Measurements from ENCODE around the gene HAX1. TPM values are rescaled to one million over a fixed set of nuclear protein-coding genes. Genes with fewer than 3 reads are reported as not detected.

HAX1 gene
- total and polyA plus RNA-seq, 2 experiments from 2014 or later = 73.2 to 92.0 TPM

GRCh38 chr1:154260127-154260526 lies 12.3 kb upstream of the HAX1 start:
- Histone ChIP-seq H3K27ac (ENCODE audit: low read depth) (no peak overlapping the region), H3K4me3 (no peak overlapping the region), H4K20me1 (replicated peaks; ENCODE audit: insufficient read depth) (peaks cover 57% of the 10 kb centered on the region), H3K4me1 (ENCODE audit: insufficient read depth) (no peaks in the 10 kb centered on the region), H2AFZ (no peak overlapping the region), H3K36me3 (ENCODE audit: insufficient read depth) (peaks cover 94% of the 10 kb centered on the region), H3K27me3 (ENCODE audit: insufficient read depth) (no peaks in the 10 kb centered on the region), H3K9me2 (ENCODE audit: insufficient read depth) (no peaks in the 10 kb centered on the region), H3K79me2 (replicated peaks; ENCODE audit: insufficient read depth) (peaks cover 38% of the 10 kb centered on the region), H3F3A (replicated peaks; ENCODE audit: low read depth) (peaks cover 46% of the 10 kb centered on the region), H3K4me2 (no peak overlapping the region)
- DNase-seq (ENCODE audit: low spot score) = no peak
- Mint-ChIP-seq H3K9me3 (no peaks in the 10 kb centered on the region), H3K36me3 (ENCODE audit: low read depth) (peaks cover 99% of the 10 kb centered on the region), H3K4me1 (no peaks in the 10 kb centered on the region), H3K27me3 (ENCODE audit: insufficient read depth, low read depth, poor library complexity) (no peaks in the 10 kb centered on the region), H3K4me3 (no peak overlapping the region), H3K27ac (no peak overlapping the region)
- ATAC-seq = no peak
- no peak for TF ChIP-seq ZNF114 (CRISPR knock-in tag; IDR thresholded peaks at IDR 0.05)
- no peak for TF ChIP-seq EZH2 (IDR thresholded peaks at IDR 0.05; ENCODE audit: low read depth, unreplicated experiment)
- no peak for TF ChIP-seq ZNF462 (CRISPR knock-in tag; IDR thresholded peaks at IDR 0.05)
- no peak for TF ChIP-seq CREB1 (CRISPR knock-in tag; IDR thresholded peaks at IDR 0.05; ENCODE audit: low read depth)

- no peak overlapping the region for H3K4me3 ChIP-seq
- H3K79me2 ChIP-seq (replicated peaks; ENCODE audit: insufficient read depth) = peaks cover 35% of the 10 kb centered on the region
- Mint-ChIP-seq H3K36me3 (ENCODE audit: low read depth) (peaks cover 76% of the 10 kb centered on the region), H3K4me3 (no peak overlapping the region), H3K9me3 (no peaks in the 10 kb centered on the region), H3K27ac (no peak overlapping the region), H3K4me1 (no peaks in the 10 kb centered on the region), H3K27me3 (ENCODE audit: insufficient read depth, low read depth, poor library complexity) (no peaks in the 10 kb centered on the region)
- no peaks in the 10 kb centered on the region for H3K27me3 ChIP-seq (ENCODE audit: insufficient read depth)
- H3K4me1 ChIP-seq (ENCODE audit: insufficient read depth) = no peaks in the 10 kb centered on the region
- ATAC-seq (no peak), DNase-seq (ENCODE audit: low spot score) (no peak)
- peaks cover 38% of the 10 kb centered on the region for H4K20me1 ChIP-seq (replicated peaks; ENCODE audit: insufficient read depth)
- H3K27ac ChIP-seq (ENCODE audit: low read depth) = peak overlapping the region; percentile 47
- H3K4me2 ChIP-seq = no peak overlapping the region
- no peaks in the 10 kb centered on the region for H3K9me2 ChIP-seq (ENCODE audit: insufficient read depth)
- H2AFZ ChIP-seq = no peak overlapping the region
- peaks cover 41% of the 10 kb centered on the region for H3F3A ChIP-seq (replicated peaks; ENCODE audit: low read depth)
- peaks cover 67% of the 10 kb centered on the region for H3K36me3 ChIP-seq (ENCODE audit: insufficient read depth)
- TF ChIP-seq ETS1 (IDR thresholded peaks at IDR 0.05) (no peak), JUNB (IDR thresholded peaks at IDR 0.05; ENCODE audit: unreplicated experiment) (no peak), ZNF331 (CRISPR knock-in tag; IDR thresholded peaks at IDR 0.05; ENCODE audit: low read depth) (no peak), CTCF (conservative IDR thresholded peaks at IDR 0.05; ENCODE audit: low read depth in 2 of 2) (no peak), EZH2phosphoT487 (IDR thresholded peaks at IDR 0.05; ENCODE audit: unreplicated experiment) (no peak), EZH2 (IDR thresholded peaks at IDR 0.05; ENCODE audit: low read depth, unreplicated experiment) (no peak), ZNF114 (CRISPR knock-in tag; IDR thresholded peaks at IDR 0.05) (no peak)
Measured at GRCh38 chr1:154263465-154264332, 8.7 kb upstream of the HAX1 start.
